GM18526 (cell line): ENCODE results near the gene PIGP.

Source experiments
- POLR2A ChIP-seq: IDR thresholded peaks from 3 replicates; pipeline ENCODE4 v1.6.1; 2011; ENCODE audit not compliant: insufficient read length; ENCODE audit errors: extremely low read depth

PIGP gene

DNA sequence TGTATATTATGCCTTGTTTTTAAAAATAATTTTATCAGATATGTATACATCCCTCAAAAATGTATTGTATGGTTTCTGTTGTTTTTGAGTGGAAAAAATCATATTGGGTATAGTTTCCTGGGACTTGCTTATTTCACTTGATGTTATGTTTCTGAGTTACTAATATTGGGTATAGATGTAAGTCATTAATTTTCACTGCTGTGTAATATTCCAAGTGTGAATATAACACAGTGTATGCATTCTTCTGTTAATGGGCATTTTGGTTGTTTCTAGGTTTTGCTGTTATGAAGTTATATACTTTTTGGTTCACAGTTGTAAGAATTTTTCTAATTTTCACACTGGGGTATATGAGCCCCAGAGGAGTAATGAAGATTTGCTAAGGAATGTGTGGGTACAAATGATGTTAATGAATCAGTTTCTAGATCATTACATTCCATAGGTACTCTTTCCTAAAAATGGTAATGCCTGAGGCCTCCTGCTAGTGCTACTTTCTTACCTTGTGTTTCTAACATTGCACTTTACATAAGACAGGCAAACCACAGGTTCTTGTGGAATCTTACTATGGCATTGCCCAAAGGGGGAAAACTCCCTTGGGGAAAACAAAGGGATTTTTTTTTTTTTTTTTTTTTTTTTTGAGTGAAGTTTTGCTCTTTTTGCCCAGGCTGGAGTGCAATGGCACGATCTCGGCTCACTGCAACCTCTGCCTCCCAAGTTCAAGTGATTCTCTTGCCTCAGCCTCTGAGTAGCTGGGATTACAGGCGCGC, 3.4 kb upstream of the PIGP start:
- no peak for TF ChIP-seq POLR2A

DNA sequence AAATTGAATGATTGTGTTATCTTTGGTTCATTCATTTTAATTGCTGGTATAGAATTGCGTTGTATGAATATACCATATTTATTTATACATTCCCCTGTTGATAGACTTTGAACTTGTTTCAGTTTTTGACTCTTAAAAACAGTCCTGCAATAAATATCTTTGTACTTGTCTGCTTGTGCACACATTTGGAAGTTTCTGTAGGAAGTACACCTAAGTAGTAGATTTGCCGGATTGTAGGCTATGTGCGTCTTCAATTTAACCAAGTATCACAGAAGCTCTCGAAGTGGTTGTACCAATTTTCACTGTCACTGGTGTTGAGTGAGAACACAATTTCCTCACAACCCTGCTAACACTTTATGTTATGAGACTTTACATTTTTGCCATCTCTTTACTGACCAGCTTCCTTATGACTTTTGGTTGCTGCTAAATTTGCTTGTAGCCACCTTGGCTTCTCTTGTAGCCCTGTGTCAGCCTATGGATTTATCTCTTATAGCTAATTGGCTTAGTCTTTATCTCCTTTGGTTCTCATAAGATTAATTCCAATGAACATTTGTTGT, 2.4 kb upstream of the PIGP start:
- no peak for TF ChIP-seq POLR2A

DNA sequence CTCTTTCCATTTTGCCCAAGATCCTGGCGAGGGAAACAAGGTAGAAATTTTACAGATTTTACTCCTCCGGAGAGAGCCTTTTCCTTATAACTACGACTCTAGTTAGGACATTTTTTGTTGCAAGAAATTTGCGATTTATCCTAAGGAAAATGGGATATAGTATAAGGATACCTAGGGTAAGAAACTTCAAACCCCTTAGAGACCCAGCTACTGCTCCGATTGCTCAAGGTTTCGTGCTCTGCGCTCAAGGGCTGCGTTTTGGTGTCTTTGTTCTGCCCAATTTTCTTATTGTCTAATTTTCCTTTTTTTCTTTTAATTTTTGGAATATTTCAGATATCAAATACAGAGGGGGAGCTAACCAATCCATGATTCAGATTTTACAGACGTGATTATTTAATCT, 1.7 kb upstream of the PIGP start:
- TF ChIP-seq POLR2A, result no peak

DNA sequence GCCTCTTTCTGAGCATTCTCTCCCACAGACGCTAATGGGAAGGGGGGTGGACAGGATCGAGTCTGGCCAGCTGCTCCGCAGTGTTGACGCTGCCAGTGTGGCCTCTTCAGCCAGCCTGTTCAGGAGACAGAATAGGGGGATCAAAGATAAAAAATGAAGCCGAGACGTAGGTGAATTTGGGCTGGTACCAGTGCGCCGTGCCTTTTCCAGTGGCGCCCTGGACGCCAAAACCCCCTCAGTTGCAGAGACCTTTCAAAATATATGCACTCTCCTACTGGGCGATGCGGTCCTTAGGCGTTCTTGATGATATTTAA, 1.3 kb upstream of the PIGP start:
- no peak for TF ChIP-seq POLR2A

DNA sequence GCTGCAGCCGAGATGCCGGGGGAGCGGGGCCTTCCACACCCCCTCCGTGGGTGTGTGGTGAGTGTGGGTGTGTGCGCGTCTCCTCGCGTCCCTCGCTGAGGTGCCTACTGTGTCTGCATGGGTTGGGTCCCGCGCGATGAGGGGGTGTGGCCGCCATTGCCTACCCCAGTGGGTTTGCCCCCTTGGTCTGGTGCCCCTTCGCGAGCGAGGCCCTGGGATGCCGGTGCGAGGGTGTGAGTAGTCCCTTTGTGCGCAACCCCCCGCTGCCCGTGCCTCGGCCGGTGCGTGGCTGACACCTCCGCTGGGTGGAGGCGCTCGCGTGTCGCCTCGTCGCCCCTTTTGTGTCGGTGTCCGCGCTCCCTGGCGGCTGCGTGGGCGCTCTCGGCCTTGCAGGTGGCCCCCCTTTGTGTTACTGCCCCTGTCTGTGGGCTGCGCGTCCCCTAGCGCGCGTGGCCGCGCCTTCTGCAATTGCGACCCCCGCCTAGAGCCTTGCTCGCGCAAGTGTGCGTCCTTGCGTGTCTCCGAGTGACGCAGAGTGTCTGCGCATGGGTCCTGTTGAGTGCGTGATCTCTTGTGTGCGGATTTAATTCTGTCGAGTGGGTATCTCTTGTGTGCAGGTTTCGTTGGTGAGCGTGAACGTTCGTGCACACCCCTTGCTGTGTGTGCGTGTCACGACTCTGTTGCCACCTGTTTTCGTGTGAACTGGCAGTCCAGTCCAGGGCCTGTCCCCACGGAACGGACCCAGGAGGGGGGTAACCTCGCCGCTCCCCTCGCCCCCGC, 736 bp upstream of the PIGP start:
- TF ChIP-seq POLR2A, result no peak

DNA sequence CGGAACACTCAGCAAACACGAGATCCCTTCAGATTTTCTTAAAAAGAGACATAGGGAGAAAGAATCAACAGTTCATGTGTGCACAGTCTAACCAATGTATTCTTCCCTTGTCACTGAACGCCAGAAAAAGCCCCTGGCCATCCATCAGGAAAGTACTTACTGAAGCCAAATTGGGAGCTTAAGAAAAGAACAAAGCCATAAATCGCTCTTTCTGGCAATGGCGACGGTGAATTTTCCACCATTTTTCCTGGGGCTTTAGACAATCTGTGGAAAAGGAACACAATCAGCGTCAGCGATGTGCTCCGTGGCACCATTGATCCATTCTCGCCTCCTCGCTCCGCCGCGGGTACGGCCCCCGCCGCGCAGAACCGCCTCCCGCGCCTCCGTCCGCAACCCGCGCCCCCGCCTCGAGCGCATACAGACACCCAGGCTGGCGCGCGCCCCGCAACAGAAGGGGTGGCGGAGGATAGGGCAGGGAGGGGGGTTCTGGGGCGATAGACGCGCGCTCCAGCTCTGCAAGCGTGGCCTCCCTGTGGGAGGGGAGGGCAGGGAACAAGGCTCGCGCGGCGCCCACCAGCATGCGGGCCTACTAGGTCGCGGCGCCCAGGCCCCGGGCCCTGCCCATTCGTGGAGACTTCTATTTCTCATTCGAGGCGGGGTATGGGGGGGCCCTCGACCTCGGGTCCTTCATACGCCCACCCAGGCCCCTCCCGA, 440 bp downstream of the PIGP start:
- no peak for TF ChIP-seq POLR2A

DNA sequence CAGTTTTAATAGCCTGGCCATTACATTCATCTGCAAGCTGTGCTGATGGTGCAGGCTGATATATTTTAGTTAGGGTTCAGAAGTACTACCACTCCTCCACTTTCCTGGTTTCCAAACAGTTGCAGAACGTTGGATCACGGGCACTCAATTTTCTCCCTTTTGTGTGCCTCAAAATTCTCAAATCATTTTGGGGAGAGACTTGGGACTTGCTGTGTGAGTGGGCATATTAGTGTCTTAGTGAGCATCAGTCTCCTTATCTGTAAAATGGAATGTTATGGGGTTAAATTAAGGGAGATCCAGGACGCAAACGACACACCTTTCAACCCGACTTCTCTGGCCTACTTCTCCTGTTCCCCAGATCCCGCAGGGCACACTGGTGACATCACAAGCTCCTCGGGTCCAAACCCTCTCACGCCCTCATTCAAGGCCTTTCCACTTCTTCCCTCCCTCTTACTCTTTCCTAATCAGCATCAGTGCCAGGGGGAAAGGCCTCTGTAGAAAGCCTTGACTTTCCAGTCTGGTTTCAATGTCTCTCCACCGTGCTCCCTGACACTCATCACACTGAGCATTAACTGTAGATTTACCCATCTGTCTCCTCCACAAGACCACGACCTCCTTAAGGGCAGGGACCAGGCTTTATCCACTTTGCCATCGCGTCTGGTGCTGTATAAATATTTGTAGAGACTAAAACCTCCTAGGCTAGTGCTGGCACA, 1.2 kb downstream of the PIGP start:
- TF ChIP-seq POLR2A, result no peak

DNA sequence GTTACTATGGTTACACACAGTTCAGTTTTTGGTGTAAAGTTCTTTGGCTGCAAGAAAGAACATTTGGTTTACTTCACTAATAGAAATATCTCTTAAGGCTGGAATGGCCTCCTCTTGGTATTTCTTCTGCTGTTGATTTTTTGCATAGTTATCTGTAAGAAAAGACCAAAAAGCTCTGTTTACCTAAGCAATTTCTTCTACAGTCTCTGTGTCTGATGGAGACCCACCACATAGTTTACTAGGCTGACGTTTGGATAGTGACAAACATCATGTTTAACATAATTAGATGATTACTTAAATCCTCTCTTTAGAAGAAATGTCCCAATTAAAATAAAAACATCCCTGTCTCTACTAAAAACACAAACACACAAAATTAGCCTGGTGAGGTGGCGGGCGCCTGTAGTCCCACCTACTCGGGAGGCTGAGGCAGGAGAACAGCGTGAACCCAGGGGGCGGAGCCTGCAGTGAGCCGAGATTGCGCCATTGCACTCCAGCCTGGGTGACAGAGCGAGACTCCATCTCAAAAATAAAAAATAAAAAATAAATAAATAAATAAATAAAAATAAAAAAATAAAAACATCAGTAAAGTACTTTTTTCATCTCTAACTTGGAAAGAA, 7.2 kb downstream of the PIGP start:
- TF ChIP-seq POLR2A, result no peak

DNA sequence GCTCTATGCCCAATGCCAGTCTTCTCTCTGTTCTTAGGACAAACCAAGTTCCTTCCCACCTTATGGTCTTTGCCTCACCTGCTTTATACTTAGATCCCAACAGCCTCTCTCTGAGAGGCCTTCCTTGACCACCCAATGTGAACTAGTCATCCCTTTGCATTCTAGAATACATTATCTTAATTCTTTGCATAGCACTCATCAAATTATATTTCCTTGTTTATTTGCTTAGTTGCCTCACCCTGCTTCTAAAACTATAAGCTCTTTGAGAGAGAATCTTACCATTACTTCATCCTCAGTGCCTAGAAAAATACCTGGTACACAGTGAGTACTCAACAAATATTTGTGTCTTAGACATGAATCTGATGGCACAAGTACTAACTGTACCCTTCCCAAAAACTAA, 8.0 kb downstream of the PIGP start:
- TF ChIP-seq POLR2A, result no peak

DNA sequence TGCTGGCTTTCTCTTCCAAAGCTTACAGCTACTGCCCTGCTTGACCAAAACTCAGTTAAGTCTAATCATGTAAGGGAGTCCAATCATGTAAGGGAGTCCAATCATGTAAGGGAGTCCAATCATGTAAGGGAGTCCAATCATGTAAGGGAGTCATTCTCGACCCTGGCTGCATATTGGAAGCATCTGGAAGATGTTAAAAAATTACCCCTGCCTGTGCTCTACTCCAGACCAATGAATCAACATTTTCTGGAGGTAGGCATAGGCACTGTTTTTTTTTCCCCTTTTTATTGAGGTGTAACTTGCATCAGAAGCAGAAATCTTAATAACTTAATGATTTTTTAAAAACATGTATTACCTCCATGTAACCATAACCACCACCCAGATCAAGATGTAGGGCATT, 9.4 kb downstream of the PIGP start:
- no peak for TF ChIP-seq POLR2A

DNA sequence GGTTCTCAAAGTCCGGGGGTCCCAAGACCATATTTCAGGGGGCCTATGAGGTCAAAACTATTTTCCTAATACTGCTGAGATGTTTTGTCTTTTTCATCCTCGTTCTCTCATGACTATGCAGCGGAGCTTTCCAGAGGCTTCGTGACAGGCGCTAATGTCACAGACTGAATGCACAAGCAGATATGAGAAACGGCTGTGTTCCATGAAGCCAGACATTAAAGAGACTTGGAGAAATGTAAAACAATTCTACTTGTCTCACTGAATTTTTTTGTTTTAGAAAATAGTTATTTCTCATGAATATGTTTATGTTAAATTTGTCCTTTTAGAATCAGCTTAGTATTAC, 10.3 kb downstream of the PIGP start:
- no peak for TF ChIP-seq POLR2A

DNA sequence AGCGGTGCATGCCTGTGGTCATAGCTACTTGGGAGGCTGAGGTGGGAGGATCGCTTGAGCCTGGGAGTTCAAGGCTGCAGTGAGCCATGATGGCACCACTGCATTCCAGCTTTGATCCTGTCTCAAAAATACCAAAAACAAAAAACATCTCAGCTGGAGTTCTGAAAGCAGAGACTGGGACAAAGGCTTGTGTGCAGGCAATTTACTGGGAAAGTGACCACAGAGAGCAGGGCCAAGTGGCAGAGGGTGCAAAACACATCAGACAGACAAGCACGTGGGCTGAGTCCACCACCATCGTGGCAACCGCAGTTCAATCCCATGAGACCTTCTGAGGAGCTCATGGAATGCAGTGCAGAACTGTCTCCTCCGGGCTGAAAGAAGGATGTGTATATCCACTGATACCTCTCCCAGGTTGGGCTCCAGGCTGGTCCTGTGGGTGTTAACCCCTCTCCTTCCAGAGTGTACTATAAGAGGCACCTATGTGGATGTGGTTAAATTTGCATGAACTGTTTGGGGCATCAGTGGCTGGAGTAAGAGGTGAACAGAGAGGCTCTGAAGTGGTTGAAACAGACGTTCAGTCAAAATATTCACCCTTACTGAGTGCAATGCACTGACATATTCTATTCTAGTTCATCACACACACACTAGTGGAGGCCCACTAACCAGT, 10.8 kb downstream of the PIGP start:
- TF ChIP-seq POLR2A, result no peak

DNA sequence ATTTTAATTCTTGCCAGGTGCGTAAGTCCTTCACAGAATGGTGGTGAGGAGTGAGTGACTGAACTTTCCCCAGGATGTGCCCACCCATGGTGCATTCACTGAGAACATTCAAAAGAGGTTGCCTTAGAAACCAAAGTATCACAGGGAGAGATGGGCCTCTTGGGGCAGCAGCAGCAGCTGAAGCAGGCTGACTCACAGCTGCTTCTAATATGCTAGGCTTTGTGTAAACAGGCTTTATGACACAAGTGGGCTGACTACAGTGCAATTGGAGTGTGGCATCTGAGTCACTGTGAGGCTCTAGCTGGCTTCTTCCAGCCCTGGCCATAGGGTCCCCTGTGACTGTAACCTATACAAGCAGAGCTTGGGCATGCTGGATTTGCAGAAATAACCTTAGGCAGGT, 12.6 kb downstream of the PIGP start:
- no peak for TF ChIP-seq POLR2A

DNA sequence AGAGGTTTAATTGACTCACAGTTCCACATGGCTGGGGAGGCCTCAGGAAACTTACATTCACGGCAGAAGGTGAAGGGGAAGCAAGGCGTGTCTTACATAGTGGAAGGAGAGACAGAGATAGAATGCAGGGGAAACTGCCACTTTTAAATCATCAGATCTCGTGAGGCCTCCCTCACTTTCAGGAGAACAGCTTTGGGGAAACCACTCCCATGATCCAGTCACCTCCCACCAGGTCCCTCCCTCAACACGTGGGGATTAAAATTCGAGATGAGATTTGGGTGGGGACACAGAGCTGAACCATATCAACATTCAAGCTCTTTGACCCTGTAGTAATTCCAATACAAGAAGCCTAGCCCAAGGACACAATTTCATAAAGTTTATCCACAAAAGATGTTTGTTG, 13.7 kb downstream of the PIGP start:
- TF ChIP-seq POLR2A, result no peak
